Loucy (cell line): ENCODE measurements around the gene TMF1.

Experiments
- EZH2phosphoT487 ChIP-seq: fragments of 200-600 bp; IDR thresholded peaks from 2 replicates; pipeline ENCODE4 v1.6.1; 2018; ENCODE audit warnings: antibody characterized with exemption, mild to moderate bottlenecking, moderate library complexity, borderline replicate concordance
- TF ChIP-seq, protein P1 (sequence below): fragments of 200-600 bp; sonication (generic); conservative IDR thresholded peaks from 2 replicates; pipeline ENCODE4 v1.5.1; 2014; ENCODE audit warnings: mild to moderate bottlenecking, antibody characterized with exemption, low read length

DNA sequence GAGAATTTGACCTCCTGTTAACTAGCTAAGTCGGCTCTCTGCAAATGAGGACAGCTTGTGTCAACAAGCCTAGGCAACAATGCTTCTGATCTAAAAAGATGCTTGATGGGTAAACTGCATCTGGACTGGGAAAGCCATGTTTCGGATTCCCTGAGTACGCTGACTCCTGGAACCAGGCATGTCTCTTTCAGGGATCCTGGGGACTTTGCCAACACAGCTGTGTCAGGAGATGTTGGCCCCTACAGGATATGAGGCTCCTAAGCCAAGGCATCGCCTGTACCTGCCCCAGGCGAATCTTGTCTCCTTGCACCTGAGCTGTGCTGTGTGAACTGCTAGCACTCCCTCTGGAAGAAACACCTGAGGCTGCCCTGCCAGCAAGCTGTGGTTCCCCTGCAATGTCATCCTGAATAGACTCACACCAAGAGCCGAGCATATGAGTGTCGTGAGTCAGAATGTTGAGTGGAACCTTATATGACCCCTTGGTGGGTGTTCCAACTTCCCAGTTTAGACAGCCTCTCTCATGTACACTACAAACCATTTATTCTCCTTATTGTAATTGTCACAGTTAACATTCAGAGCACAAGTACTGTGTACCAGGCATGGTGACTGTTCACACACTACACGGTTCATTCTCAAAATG lies 55.7 kb downstream of the TMF1 start:
- TF ChIP-seq, protein P1, sequence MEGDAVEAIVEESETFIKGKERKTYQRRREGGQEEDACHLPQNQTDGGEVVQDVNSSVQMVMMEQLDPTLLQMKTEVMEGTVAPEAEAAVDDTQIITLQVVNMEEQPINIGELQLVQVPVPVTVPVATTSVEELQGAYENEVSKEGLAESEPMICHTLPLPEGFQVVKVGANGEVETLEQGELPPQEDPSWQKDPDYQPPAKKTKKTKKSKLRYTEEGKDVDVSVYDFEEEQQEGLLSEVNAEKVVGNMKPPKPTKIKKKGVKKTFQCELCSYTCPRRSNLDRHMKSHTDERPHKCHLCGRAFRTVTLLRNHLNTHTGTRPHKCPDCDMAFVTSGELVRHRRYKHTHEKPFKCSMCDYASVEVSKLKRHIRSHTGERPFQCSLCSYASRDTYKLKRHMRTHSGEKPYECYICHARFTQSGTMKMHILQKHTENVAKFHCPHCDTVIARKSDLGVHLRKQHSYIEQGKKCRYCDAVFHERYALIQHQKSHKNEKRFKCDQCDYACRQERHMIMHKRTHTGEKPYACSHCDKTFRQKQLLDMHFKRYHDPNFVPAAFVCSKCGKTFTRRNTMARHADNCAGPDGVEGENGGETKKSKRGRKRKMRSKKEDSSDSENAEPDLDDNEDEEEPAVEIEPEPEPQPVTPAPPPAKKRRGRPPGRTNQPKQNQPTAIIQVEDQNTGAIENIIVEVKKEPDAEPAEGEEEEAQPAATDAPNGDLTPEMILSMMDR: no peak
- TF ChIP-seq EZH2phosphoT487: no peak
